HepG2 (cell line): Measurements from ENCODE around the gene RNF208. TPM values are rescaled to one million over a fixed set of nuclear protein-coding genes. Genes with fewer than 3 reads are reported as not detected.
A peak's percentile ranks its signal among the peaks of the same experiment; 100 is the strongest.

Experiments
- ATF7 ChIP-seq, 2 experiments: fragments of 450-650 bp in 1 of 2; sonication (generic) in 1 of 2; formaldehyde crosslinking in 1 of 2; IDR thresholded peaks; 2 replicates each; pipeline versions ENCODE4 v1.4.0 to v1.6.1; 2016 to 2020; ENCODE audit warnings: antibody characterized with exemption in 1 of 2, mild to moderate bottlenecking in 1 of 2, missing genetic modification reagents in 1 of 2
- DNMT1 ChIP-seq: sonication (generic); formaldehyde crosslinking; IDR thresholded peaks from 2 replicates; pipeline ENCODE4 v1.5.1; 2020; ENCODE audit warnings: mild to moderate bottlenecking, missing genetic modification reagents
- ETV6 ChIP-seq: sonication (generic); formaldehyde crosslinking; conservative IDR thresholded peaks from 2 replicates; pipeline ENCODE4 v1.4.0; 2020; ENCODE audit warnings: missing genetic modification reagents
- HDAC1 ChIP-seq: sonication (generic); formaldehyde crosslinking; IDR thresholded peaks from 2 replicates; pipeline ENCODE4 v1.5.1; 2020; ENCODE audit warnings: mild to moderate bottlenecking, missing genetic modification reagents
- KMT2A ChIP-seq: sonication (generic); formaldehyde crosslinking; IDR thresholded peaks from 2 replicates; pipeline ENCODE4 v1.4.0; 2020; ENCODE audit warnings: missing genetic modification reagents
- POLR2G ChIP-seq: fragments of 200-400 bp; formaldehyde crosslinking; IDR thresholded peaks from 2 replicates; pipeline ENCODE4 v1.6.1; 2018; ENCODE audit warnings: mild to moderate bottlenecking, low read depth, low read length, moderate library complexity
- PPARG ChIP-seq: conservative IDR thresholded peaks from 2 replicates; pipeline ENCODE4 v1.6.1; 2016; ENCODE audit warnings: missing biosample characterization, missing genetic modification reagents
- RXRB ChIP-seq: IDR thresholded peaks from 2 replicates; pipeline ENCODE4 v1.6.1; 2016; ENCODE audit warnings: borderline replicate concordance, missing genetic modification reagents, missing compliant biosample characterization
- SOX13 ChIP-seq, 3 experiments: fragments of 450-650 bp in 1 of 3; sonication (generic) in 1 of 3; formaldehyde crosslinking in 1 of 3; IDR thresholded peaks in 2 of 3; conservative IDR thresholded peaks in 1 of 3; 2 replicates each; pipeline versions ENCODE4 v1.5.0 to v1.6.1; 2016 to 2020; ENCODE audit warnings: antibody characterized with exemption in 1 of 3, mild to moderate bottlenecking in 1 of 3, missing compliant biosample characterization in 1 of 3, missing genetic modification reagents in 1 of 3, moderate library complexity in 1 of 3
- TMF1 ChIP-seq: sonication (generic); formaldehyde crosslinking; IDR thresholded peaks from 2 replicates; pipeline ENCODE4 v1.8.1; 2022; ENCODE audit warnings: low read depth, missing genetic modification reagents
- ZBTB21 ChIP-seq: sonication (generic); formaldehyde crosslinking; IDR thresholded peaks from 2 replicates; pipeline ENCODE4 v1.4.0; 2020; ENCODE audit warnings: missing genetic modification reagents
- ZFAT ChIP-seq: sonication (generic); formaldehyde crosslinking; conservative IDR thresholded peaks from 2 replicates; pipeline ENCODE4 v1.8.1; 2023; ENCODE audit warnings: missing genetic modification reagents, inconsistent platforms
- ZNF780A ChIP-seq: sonication (generic); formaldehyde crosslinking; IDR thresholded peaks from 2 replicates; pipeline ENCODE4 v1.8.0; 2022; ENCODE audit warnings: mild to moderate bottlenecking, missing genetic modification reagents, moderate library complexity
- ZNF781 ChIP-seq: sonication (generic); formaldehyde crosslinking; IDR thresholded peaks from 2 replicates; pipeline ENCODE4 v1.5.1; 2020; ENCODE audit warnings: borderline replicate concordance, mild to moderate bottlenecking, missing genetic modification reagents; ENCODE audit errors: not compliant biosample characterization
- ZNF788 ChIP-seq: sonication (generic); formaldehyde crosslinking; IDR thresholded peaks from 2 replicates; pipeline ENCODE4 v1.5.0; 2020; ENCODE audit warnings: mild to moderate bottlenecking, missing genetic modification reagents, borderline replicate concordance
- ZNF816 ChIP-seq: sonication (generic); formaldehyde crosslinking; IDR thresholded peaks from 2 replicates; pipeline ENCODE4 v1.8.0; 2022; ENCODE audit warnings: missing genetic modification reagents, mild to moderate bottlenecking, borderline replicate concordance
- ZSCAN9 ChIP-seq: IDR thresholded peaks from 2 replicates; pipeline ENCODE4 v1.6.1; 2016; ENCODE audit warnings: borderline replicate concordance
- polyA plus RNA-seq, 8 experiments: library from polyadenylated mRNA; depleted of rRNA in 3 of 8; stranded (reverse) in 7 of 8; unstranded in 1 of 8; fragments of >200 nt; fragmentation: Illumina TruSeq in 4 of 8; extraction: Trizol in 4 of 8; gene quantifications; 2 replicates each; pipeline versions ENCODE4 v1.2.1 to v1.2.3, GENCODE V29; 2011 to 2016; ENCODE audit warnings: low read depth in 4 of 8, missing spikeins in 1 of 8, mixed read lengths in 1 of 8; ENCODE audit not compliant: insufficient read depth in 1 of 8
- total RNA-seq, 5 experiments: library from RNA; depleted of rRNA; stranded (reverse); fragments of >200 nt; fragmentation: Illumina TruSeq; extraction: Trizol; gene quantifications; 2 replicates each; pipeline ENCODE4 v1.2.3, GENCODE V29; 2016; ENCODE audit warnings: low read depth in 1 of 5
- TF ChIP-seq, protein P1 (sequence below): sonication (generic); formaldehyde crosslinking; IDR thresholded peaks from 2 replicates; pipeline ENCODE4 v1.8.1; 2022; ENCODE audit warnings: mild to moderate bottlenecking, missing genetic modification reagents
- TF ChIP-seq, protein P2 (sequence below): sonication (generic); formaldehyde crosslinking; IDR thresholded peaks from 2 replicates; pipeline ENCODE4 v1.8.1; 2023; ENCODE audit warnings: mild to moderate bottlenecking, missing genetic modification reagents
- TF ChIP-seq, protein P3 (sequence below): sonication (generic); formaldehyde crosslinking; IDR thresholded peaks from 2 replicates; pipeline ENCODE4 v1.4.0; 2020; ENCODE audit warnings: missing genetic modification reagents
- TF ChIP-seq, protein P4 (sequence below): sonication (generic); formaldehyde crosslinking; IDR thresholded peaks from 2 replicates; pipeline ENCODE4 v1.5.0; 2020; ENCODE audit warnings: mild to moderate bottlenecking, missing genetic modification reagents

Gene RNF208
- total and polyA plus RNA-seq, 2 of the 13 experiments (the other 11 are each of a cell fraction or from before 2014, with no cell fraction given): 1.6 to 2.1 TPM

DNA sequence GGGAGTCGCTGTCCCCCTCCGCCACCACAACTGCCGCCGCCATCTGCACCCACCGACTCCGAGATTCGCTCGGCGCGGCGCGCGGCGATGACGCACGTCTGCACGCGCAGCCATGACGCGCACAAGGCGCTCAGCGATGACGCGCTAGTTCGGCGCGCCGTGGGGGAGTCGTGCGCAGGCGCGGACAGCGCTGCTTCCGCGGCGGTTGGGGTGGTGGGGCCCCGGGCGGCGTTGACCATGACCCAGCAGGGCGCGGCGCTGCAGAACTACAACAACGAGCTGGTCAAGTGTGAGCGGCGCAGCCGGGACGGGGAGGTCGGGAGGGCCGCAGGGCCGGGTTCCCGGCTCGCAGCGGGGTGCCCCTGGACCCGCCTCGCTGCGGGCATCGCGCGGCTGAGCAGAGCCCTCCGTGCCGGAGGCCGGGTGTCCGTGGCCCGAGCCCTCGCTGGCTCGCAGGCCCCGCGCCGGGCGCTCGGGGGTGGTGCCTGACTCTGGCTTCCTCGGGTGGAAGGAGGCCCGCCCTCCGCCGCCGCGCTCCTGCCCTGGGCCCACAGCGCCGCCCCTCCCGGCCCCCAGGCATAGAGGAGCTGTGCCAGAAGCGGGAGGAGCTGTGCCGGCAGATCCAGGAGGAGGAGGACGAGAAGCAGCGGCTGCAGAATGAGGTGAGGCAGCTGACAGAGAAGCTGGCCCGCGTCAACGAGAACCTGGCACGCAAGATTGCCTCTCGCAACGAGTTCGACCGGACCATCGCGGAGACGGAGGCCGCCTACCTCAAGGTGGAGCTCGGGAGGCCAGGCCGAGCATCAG lies 33.3 kb downstream of the RNF208 start, which contains the start of the genes ANAPC2 and SSNA1 (continued):
- TF ChIP-seq, protein P1, sequence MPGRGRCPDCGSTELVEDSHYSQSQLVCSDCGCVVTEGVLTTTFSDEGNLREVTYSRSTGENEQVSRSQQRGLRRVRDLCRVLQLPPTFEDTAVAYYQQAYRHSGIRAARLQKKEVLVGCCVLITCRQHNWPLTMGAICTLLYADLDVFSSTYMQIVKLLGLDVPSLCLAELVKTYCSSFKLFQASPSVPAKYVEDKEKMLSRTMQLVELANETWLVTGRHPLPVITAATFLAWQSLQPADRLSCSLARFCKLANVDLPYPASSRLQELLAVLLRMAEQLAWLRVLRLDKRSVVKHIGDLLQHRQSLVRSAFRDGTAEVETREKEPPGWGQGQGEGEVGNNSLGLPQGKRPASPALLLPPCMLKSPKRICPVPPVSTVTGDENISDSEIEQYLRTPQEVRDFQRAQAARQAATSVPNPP (CRISPR knock-in tag): peak; percentile 76; the same call in 1 of the 2 replicates
- 0 out of 2 replicates have a peak, but pooled peaks have one; percentile 57 for TF ChIP-seq ETV6 (CRISPR knock-in tag)
- TF ChIP-seq KMT2A: peak; percentile 89
- peak; percentile 41; the same call in 1 of the 2 replicates for TF ChIP-seq ATF7 (IDR thresholded peaks at IDR 0.05)
- TF ChIP-seq ATF7 (CRISPR knock-in tag; IDR thresholded peaks at IDR 0.05): no peak; the same call in 1 of the 2 replicates
- TF ChIP-seq RXRB (CRISPR knock-in tag): peak; percentile 76; the same call in 1 of the 2 replicates
- TF ChIP-seq ZNF781 (CRISPR knock-in tag): no peak
- TF ChIP-seq, protein P2, sequence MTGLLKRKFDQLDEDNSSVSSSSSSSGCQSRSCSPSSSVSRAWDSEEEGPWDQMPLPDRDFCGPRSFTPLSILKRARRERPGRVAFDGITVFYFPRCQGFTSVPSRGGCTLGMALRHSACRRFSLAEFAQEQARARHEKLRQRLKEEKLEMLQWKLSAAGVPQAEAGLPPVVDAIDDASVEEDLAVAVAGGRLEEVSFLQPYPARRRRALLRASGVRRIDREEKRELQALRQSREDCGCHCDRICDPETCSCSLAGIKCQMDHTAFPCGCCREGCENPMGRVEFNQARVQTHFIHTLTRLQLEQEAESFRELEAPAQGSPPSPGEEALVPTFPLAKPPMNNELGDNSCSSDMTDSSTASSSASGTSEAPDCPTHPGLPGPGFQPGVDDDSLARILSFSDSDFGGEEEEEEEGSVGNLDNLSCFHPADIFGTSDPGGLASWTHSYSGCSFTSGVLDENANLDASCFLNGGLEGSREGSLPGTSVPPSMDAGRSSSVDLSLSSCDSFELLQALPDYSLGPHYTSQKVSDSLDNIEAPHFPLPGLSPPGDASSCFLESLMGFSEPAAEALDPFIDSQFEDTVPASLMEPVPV (CRISPR knock-in tag): peak; percentile 76; the same call in 1 of the 2 replicates
- TF ChIP-seq ZFAT (CRISPR knock-in tag): no peak
- TF ChIP-seq, protein P3, sequence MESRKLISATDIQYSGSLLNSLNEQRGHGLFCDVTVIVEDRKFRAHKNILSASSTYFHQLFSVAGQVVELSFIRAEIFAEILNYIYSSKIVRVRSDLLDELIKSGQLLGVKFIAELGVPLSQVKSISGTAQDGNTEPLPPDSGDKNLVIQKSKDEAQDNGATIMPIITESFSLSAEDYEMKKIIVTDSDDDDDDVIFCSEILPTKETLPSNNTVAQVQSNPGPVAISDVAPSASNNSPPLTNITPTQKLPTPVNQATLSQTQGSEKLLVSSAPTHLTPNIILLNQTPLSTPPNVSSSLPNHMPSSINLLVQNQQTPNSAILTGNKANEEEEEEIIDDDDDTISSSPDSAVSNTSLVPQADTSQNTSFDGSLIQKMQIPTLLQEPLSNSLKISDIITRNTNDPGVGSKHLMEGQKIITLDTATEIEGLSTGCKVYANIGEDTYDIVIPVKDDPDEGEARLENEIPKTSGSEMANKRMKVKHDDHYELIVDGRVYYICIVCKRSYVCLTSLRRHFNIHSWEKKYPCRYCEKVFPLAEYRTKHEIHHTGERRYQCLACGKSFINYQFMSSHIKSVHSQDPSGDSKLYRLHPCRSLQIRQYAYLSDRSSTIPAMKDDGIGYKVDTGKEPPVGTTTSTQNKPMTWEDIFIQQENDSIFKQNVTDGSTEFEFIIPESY (CRISPR knock-in tag): peak; percentile 79
- TF ChIP-seq PPARG (CRISPR knock-in tag): no peak; the same call in 1 of the 2 replicates
- TF ChIP-seq, protein P4, sequence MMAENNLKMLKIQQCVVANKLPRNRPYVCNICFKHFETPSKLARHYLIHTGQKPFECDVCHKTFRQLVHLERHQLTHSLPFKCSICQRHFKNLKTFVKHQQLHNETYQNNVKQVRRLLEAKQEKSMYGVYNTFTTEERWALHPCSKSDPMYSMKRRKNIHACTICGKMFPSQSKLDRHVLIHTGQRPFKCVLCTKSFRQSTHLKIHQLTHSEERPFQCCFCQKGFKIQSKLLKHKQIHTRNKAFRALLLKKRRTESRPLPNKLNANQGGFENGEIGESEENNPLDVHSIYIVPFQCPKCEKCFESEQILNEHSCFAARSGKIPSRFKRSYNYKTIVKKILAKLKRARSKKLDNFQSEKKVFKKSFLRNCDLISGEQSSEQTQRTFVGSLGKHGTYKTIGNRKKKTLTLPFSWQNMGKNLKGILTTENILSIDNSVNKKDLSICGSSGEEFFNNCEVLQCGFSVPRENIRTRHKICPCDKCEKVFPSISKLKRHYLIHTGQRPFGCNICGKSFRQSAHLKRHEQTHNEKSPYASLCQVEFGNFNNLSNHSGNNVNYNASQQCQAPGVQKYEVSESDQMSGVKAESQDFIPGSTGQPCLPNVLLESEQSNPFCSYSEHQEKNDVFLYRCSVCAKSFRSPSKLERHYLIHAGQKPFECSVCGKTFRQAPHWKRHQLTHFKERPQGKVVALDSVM (CRISPR knock-in tag): peak; percentile 73
- TF ChIP-seq HDAC1 (CRISPR knock-in tag): peak; percentile 100
- TF ChIP-seq POLR2G: peak; percentile 75
- TF ChIP-seq ZNF780A (CRISPR knock-in tag): 0 out of 2 replicates have a peak, but pooled peaks have one; percentile 39
- 0 out of 2 replicates have a peak, but pooled peaks have one; percentile 58 for TF ChIP-seq ZSCAN9 (CRISPR knock-in tag)
- peak; percentile 93 for TF ChIP-seq DNMT1 (CRISPR knock-in tag)
- TF ChIP-seq TMF1 (CRISPR knock-in tag): peak; percentile 25; the same call in 1 of the 2 replicates
- TF ChIP-seq ZNF788: peak; percentile 95
- peak; percentile 73 for TF ChIP-seq ZBTB21 (CRISPR knock-in tag)
- TF ChIP-seq SOX13 (IDR thresholded peaks at IDR 0.05): no peak; the same call in 1 of the 2 replicates
- TF ChIP-seq SOX13 (CRISPR knock-in tag; conservative IDR thresholded peaks at IDR 0.05 in 1 of 2, IDR thresholded peaks at IDR 0.05 in 1 of 2): peak in 1 of 2 experiments; percentile 56; a peak in 1 of 4 replicates
- no peak; the same call in 1 of the 2 replicates for TF ChIP-seq ZNF816
